Subcutaneous adipose tissue (tissue), 4 donors: ENCODE measurements around the gene ZSCAN9. TPM values are rescaled to one million over a fixed set of nuclear protein-coding genes. Genes with fewer than 3 reads are reported as not detected.

Source experiments
- total RNA-seq, 4 donors: library from RNA; depleted of rRNA; stranded (reverse); fragments of >200 nt; gene quantifications; one replicate each; pipeline ENCODE4 v1.1.0, GENCODE V29; 2016
- TF ChIP-seq, protein P1 (sequence below): fragments of 450-650 bp; IDR thresholded peaks from one replicate; pipeline ENCODE4 v1.5.1; 2016; ENCODE audit warnings: low read depth, mild to moderate bottlenecking, control low read depth, antibody characterized with exemption, moderate library complexity

The ZSCAN9 gene
- total RNA-seq, 4 donors from 2014 or later: 8.2 to 16.2 (median 13.5) TPM

DNA sequence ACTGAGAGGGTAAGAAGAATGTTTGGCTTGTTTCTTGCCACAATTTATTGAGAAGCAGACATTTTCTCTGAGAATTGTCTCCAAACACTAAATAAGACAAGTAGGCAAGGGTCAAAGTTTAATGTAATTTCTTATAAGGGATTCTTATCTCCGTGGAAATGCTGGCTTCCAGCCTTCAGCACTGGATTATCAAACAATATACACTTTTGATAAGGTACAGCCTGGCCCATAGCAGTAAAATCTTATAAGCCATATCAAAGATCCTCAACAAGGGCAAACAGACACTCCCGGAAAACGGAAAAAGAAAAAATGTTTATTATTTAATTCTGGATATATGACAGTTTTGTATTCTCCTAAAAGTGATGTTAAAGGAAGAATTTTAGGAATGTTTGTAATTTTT lies 18.5 kb upstream of the ZSCAN9 start:
- TF ChIP-seq, protein P1, sequence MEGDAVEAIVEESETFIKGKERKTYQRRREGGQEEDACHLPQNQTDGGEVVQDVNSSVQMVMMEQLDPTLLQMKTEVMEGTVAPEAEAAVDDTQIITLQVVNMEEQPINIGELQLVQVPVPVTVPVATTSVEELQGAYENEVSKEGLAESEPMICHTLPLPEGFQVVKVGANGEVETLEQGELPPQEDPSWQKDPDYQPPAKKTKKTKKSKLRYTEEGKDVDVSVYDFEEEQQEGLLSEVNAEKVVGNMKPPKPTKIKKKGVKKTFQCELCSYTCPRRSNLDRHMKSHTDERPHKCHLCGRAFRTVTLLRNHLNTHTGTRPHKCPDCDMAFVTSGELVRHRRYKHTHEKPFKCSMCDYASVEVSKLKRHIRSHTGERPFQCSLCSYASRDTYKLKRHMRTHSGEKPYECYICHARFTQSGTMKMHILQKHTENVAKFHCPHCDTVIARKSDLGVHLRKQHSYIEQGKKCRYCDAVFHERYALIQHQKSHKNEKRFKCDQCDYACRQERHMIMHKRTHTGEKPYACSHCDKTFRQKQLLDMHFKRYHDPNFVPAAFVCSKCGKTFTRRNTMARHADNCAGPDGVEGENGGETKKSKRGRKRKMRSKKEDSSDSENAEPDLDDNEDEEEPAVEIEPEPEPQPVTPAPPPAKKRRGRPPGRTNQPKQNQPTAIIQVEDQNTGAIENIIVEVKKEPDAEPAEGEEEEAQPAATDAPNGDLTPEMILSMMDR: no peak

DNA sequence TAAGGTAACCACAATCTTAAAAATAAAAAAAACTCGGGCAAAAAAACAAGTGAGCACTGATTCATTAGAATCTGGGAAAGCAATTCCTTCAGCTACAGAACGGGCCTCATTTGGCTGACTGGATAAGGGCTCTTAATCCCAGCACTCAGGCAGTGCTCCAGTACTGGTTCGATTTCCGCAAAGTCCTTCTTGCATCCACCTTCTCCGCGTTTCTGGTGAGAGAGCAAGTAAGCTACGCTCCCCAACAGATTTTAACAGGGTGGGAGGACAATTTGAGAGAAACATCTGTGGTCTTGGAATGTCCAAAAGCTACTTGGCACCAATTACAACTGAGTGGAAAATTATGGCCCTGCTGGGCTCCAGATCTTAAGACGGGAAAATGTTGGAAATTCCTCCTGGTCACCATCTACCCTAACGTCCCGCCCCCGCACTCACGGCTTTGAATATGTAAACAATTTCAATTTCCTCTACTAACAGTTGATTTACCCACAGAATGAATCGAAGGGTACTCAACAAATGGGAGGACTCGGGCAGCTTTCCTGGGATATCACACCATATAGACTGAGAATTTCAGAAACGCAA lies 18.1 kb upstream of the ZSCAN9 start:
- TF ChIP-seq, protein P1: no peak

DNA sequence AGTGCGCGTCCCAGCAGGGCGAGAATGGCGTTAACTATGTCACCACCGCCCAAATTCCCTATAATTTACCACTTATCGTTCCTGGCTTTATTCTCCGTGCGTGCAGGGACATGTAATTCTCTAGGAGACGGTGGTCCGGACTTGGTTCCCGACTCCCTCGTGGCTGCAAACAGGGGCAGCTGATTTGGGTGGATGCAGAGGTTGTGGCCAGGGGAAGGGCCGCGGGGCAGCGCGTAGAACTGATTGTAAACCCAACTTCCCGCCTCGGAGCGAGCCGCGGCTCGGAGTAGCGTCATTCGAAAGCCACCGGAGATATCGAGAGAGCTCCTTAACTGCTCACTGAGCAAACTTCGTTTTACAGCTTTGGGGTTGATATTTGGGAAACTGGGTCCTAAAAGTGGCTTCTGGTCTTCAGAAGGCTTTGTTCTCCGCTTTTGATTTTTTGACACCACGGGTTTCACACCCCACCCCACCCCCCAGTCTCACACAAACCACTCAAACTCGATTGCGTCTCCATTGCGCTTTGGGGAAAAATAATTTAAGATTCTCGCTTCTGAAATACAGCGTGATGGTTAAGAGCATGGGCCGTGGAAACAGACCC lies 17.5 kb upstream of the ZSCAN9 start:
- TF ChIP-seq, protein P1: no peak

DNA sequence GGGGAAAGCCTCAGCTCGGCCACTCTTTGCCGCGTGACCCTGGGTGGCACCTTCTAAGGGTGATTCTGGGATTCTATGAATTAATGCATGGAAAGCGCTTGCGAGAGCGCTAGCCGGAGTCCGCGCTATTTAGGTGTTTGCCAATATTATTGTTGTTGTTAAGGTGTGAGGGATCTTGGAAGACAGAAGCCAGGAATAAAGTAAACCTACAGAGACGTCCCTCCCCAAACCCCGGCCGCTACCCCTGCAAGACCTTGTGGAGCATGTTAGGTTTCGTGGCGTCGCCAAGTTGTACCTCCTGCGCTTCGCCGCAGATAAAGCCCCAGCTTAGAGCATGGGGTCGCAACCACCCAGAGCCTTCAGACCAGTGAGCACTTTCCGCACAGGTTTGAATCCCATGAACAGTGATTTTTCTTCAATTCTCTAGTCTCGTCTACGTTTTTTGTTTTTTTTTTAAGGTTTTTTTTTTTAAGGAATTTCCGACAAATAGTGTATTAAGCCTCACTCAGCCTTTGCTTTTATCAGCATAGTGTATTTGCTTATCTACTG lies 16.9 kb upstream of the ZSCAN9 start:
- TF ChIP-seq, protein P1: no peak

DNA sequence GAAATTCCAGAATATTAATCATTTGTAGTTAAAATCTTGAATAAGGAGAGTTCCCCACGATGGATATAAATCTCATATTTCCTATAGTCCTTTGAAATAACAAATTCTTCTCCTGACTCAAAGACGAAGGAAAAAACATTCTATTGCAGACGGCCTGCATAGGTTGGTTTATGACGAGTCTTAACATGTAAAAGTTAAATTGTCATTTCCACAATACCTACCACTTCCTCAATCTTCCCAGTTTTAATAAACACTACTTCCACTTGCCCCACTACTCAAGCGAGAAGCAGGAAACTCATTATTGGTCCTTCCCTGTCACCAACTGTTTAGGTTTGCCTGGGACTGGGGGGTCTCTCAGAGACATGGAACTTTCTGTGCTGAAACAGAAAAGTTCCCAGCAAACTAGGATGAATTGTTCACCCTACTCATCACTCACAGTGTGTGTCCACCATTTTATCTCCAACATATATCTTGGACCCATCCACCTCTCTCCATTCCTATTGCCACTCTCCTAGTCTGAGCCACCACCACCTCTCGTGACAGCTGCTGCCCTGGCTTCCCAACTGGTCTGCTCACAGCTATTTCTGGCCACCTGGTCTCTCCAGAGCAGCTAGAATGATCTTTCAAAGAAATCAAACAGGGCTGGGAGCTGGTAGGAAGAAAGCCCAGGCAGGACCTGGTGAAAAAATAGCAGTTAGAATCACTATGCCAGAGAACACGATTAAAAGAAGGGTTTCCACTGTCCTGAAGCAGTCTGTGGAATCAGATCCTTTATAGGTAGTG lies 15.1 kb upstream of the ZSCAN9 start:
- TF ChIP-seq, protein P1: no peak

DNA sequence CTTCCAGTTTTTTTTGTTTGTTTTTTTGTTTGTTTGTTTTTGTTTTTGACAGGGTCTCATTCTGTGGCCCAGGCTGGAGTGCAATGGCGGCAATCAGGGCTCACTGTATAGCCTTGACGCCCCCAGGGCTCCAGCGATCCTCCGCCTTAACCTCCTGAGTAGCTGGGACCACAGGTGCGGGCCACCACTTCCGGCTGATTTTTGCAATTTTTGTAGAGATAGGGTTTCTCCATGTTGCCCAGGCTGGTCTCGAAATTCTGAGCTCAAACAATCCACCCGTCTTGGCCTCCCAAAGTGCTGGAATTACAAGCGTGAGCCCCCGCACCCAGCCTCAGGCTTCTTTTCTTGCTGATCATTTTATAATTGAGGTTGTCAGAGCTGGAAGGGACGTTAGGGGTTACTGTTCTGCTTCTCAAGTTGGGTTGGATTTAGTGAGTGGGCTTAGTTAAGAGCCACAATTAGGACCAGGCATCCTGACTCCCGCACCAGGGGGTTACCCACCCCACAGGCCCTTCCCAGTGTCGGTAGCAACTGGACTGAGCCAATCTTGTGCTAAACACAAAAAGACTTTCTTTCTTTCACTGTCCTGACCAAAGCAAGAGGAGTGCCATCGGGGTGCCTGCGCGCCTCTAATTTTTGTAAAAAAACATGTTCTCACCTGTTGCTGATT lies 13.1 kb upstream of the ZSCAN9 start:
- TF ChIP-seq, protein P1: no peak
